Fibroblast of upper back skin (primary cell): ENCODE measurements around the gene ABHD17A.

Experiments used
- DNase-seq: peaks from one replicate; pipeline ENCODE4 v3.0.0-alpha.2; 2013

ABHD17A gene

DNA sequence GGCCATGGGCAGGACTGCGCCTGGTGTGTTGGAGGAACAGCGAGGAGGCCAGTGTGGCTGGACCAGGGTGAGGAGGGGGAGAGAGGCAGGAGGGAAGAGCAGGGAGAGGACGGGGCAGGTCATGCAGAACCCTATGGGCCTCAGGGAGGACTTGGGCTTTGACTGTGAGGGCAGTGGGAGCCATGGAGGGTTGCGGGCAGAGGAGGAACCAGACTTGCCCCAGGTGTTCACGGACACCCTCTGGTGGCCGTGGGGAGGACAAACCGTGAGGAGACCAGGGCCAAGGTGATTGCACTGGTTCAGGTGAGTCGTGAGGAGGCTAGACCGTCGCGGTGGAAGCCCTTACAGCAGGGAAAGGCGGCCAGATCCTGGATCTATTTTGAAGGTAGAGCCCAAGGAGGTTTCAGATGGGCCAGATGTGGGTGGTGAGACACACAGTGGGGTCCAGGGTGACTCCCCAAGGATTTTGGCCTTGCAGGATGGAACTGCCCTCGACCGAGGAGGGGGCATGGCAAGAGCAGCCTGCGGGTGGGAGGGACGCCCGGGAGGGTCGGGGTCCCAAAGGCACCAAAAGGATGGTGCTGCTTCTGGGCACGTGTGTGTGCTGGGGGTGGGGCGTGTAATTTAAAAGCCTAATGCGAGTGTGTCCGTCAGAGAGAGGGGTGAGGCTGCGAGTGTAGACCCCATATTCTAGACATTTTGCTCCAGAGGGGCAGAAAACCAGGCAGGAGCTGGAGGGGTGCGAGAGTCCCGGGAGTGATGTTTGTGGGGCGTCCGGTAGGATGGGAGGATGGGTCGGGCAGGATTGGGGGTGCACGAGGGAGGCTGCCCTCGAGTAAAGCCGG is 34.3 kb downstream of the ABHD17A start:
- DNase-seq: no peak

DNA sequence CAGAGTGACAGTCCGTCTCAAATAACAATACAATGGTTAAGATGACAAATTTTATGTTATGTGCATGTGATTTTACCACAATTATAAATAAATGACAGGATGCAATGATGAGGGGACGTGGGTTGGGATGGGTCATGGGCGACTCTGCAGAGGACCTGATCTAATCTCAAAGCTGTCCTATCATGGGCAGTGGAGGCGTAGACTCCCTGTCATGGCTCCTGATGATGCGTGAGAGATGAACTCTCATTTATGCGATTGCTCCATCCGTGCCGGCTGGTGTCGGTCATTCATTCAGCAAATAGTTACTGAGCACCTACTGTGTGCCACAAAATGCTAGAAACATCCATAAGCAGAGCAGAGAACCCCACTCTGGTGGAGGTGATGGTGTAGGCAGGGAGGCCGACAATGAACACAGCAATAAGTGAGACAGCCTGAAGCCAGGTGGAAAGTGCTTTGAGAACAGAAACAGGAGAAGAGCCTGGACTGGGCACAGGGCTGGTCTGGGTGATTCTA is 35.4 kb downstream of the ABHD17A start:
- DNase-seq: no peak

DNA sequence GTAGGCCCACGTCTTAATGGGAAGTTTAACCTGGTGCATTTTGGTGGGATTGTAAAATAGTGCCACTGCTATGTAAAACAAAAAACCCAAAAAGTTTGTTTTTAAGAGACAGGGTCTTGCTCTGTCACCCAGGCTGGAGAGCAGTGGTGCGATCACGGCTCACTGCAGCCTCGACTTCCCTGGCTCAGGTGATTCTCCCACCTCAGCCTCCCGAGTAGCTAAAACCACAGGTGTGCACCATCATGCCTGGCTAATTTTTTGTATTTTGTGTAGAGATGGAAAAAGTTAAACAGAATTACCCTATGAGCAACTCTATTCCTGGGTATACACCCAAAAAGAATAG is 36.2 kb downstream of the ABHD17A start:
- no peak for DNase-seq

DNA sequence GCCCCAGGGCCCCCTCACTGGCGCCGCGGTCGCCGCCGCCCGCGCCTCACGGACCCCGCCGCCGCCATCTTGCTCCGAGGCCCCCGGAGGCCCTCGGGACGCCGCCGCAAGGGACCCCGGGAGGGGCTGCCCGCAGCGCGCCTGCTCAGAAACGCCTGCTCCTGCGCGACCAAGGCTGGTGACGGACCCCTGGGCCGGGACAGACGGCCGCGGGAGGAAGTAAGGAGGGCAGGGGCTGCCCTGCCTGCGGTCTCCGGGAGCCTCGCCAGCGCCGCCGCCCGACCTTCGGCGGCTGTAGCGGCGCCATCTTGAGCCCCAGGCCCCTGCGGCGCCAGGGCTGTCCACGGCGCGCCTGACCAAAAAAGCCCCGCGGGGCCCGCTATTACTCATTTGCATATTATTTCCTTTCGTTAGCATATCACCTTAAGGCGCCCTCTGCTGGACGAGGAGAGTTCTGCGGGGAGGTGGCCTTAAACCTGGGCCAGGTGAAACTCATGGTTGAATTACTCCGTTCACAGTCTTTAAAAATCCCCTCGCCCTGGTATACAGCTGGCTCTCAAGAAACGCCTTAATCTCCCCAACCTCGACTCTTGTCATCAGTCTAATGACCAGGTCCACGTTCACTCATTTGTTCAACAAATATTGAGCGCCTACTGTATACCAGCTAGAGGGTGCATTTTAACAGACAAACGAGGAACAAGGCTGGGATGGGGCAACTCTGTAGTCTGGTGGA is 36.7 kb downstream of the ABHD17A start, which contains the start of gene REXO1:
Gene REXO1 (minus strand): TSS at position 85 of the 733 bp plus-strand sequence. CDS start 125 bp downstream, outside the sequence.
- peak; percentile 93 for DNase-seq

DNA sequence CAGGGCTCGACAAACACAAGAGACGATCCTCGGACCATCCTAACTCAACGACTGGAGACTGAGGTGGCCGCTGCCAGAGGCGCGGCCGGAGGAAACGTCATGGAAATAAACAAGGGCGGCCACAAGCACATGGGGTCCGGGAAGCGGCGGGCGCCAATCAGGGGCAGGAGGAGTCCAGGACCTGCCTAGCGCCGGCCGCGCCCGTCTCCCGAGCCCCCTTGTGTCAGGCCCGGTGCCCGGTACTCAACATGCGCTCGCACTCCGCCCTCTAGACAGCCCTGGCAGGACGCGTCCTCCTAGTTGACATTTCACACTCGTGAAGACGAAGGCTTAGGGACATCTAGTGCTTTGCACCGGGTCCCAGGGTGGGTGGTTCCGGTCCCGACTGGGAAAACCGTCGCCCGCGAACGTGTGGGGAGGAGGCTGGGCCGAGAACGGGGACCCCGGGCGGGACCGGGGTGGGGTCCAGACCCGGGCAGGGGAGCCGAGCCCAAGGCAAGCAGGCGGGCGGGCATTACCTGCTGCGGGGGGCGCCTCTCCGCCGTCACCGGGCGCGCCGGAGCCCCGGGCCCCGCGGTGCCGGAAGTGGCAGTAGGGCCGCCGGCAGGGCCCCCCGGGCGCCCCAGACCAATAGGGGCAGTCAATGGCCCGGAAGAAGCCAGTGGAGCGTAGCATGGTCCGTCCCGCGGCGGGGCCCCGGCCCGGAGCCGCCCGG is 37.5 kb downstream of the ABHD17A start:
- DNase-seq: no peak

DNA sequence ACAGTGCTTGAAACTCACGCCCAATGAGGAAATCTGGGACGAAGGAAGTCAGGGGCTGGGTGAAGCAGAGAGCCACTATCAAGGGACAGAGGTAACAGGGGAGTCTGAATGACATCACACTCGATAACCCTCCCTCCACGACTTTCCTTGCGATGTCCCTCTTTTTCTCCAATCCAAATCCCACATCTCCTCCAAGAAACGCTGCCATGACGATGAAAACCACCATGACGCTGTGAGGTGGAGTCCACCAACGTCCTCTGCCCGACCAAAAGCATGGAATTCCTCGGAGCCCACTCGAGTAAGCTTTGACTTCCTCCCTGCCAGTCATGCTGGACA is 38.0 kb downstream of the ABHD17A start:
- DNase-seq: no peak

DNA sequence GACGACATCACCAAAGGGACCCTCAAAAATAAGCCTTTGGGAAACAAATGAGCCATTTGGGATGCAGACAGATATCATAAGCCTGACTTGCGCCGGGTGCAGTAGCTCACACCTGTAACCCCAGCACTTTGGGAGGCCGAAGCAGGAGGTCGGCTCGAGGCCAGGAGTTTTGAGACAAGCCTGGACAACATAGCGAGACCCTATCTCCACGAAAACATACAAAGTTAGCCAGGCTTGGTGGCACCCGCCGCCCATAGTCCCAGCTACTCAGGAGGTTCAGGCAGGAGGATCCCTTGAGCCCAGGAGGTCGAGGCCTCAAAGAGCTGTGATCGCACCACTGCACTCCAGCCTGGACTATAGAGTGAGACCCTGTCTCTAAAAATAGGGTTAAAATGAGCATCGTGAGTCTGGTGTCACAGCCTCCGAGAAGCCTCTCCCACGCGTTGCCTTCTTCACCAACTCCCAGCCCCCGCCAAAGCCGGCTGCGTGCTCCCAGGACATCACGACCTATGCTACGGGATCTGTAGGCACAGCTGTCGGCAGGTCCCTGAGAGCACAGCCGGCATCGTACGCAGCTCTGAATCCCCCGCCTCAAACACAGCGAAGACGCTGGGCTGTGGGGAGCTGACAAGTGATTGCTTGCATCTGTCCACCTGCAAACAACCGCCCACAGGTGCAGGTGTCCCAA is 38.6 kb downstream of the ABHD17A start:
- DNase-seq: no peak

DNA sequence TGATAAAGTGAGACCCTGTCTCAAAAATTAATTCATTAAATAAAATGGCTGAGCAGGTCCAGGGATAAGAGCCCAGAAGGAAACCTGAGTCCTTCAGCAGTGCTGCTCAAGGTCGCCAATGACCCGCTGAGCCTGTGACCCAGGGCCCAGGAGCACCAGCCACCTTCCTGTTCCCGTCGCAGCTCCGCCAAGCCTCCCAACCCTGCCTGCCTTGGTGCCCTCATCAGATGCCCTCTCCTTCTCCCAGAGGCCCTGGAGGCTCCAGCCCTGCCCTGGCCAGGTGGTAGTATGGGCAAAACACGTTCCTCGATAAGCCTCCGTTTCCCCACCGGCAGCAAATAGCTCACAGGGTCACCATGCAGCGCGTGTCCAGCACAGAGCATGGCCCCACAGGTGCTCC is 39.7 kb downstream of the ABHD17A start:
- no peak for DNase-seq

DNA sequence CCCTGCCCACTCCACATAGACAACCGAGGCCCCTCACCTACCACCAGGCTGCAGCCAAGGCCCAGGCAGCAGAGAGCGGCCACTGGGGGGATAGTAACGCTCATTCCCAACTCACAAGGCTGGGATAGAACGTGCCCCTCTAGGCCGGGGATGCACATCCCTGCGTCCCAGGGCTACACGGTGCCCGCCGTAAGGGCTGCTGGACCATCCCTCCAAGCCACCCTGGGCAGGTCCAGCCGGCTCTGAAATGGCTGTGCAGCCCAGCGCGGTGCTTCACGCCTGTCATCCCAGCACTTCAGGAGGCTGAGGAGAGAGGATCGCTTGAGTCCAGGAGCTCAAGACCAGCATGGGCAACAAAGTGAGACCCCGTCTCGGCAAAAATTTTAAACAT is 40.2 kb downstream of the ABHD17A start:
- no peak for DNase-seq

DNA sequence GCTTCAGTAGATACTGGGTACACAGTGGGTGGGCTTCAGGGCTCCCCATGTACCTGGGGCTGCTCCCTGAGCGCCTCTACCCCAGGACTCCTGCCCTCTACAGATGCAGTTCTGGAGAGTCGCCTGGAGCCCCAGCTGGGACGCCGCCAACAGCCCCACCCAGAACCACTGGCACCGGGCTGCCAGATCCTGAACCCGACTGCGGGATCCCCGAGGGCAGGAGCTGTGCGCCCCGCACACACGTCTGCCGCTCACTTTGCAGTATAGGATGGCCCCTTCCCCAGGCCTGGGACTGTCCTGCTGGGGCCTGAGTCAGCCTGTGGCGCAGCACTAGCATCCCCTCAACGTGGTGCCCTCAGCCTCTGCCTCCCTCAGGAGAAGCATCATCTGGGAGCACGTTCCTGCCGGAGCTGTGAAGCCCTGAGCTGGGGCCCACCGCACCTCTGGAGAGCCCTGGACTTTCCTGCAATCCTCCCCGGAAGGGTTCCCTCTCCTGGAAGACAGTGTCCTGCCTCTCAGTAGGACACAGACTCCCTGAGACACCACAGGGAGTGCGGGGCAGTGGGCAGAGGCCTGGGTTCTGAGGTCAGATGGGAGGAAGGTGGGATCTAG is 40.7 kb downstream of the ABHD17A start:
- DNase-seq: no peak

DNA sequence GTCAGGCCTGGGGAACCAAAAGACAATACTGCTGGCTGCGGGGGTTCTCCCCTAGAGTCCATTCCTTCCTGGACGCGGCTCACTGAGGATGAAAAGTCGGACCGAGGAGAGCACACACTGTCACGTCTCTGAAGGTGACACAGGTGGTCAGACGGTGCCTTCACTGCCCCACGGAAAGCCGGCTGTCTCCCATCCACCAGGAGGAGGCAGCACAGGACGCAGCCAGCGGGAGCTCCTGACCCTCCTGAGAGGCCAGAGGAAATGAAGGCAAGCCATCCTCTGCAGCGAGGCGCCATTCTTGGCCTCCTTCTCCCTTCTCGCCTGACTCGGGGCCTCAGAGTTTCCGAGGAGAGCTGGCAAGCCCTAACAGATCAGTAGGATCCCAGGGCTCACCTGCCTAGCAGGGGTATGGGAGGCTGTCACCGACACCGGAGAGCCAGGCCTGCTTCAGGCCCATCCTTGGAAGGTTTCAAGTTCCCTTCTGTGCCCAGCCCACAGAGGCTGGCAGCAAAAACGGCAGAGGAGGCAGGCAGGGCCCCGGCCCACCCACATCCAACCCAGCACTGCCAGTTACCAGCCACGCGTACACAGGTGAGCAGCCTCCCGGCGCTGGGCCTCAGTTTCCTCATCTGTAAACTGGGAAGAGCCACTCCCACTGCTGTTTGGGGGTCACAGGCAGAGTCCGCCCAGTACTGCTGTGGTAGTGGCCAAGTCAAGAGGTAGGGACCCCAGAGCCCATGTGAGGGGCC is 41.5 kb downstream of the ABHD17A start:
- no peak for DNase-seq

DNA sequence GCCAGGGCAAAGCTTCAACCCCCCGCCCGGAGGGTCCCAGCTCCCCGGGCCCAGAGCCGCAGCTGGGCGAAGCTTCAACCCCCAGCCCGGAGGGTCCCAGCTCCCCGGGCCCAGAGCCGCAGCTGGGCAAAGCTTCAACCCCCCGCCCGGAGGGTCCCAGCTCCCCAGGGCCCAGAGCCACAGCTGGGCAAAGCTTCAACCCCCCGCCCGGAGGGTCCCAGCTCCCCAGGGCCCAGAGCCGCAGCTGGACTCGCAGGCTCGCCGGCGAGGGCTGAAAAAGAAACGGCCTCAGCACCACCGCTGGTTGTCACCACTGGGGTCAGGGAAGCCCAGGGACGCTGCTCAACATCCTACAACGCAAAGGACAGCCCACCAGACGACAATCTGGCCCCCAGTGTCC is 42.2 kb downstream of the ABHD17A start:
- no peak for DNase-seq

DNA sequence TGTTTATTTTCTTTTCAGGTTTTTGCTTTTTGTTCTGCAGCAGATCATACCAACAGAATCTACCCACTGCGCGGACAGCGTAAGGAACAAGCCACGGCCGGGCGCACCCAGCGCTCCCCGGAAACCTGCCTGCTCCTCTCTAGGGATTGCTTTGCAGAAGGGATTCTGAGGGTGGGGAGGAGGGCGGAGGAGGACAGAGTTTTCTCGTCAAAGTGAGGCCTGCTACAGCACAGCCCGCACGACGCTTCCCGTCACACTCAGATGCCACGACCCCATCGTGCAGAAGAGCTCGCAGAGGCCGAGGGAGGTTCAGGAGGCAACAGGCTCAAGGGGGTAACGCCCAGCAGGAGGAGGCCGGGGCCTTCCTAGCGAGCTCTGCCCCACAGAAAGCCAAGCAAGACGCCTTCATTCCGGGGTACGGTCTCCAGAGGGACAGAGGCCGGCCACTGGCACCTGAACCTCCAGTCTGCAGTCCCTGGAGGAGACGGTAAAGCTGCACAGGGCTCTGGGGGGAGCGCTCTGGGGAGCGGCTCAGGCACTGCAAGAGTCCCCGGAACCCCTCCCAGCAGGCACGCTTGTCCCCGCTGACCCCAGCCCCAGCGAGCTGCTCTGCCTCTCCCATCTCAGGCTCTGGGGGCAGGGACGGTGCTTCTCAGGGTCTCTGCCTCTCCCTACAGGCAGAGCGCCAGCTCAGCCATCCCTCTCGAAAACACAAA is 43.9 kb downstream of the ABHD17A start:
- DNase-seq: no peak

DNA sequence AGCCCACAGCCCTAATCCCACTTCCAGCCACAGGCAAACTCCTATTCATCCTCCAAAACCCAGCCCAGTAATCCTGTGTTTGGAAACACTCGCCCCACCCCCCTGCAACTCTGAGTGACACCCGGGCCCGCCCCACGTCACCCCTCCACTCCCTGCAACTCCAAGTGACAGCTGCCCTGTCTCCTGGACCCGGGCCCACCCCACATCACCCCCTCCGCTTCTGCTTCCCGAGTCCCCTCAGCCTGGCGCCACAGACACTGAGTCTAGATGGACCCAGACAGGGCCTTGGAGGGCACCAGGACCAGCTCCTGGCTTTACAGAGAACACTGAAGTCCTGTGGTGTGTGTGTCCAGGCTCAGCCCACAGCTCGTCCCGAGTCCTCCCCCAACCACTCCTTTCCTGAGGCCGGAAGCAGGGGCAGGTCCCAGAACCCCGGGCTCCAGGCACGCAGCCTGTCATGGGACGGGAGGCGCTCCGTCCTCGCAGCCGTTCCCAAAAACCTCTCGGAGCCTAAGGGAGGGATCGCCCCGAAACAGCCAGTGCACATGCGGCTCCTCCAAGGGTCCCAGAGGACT is 44.7 kb downstream of the ABHD17A start:
- no peak for DNase-seq

DNA sequence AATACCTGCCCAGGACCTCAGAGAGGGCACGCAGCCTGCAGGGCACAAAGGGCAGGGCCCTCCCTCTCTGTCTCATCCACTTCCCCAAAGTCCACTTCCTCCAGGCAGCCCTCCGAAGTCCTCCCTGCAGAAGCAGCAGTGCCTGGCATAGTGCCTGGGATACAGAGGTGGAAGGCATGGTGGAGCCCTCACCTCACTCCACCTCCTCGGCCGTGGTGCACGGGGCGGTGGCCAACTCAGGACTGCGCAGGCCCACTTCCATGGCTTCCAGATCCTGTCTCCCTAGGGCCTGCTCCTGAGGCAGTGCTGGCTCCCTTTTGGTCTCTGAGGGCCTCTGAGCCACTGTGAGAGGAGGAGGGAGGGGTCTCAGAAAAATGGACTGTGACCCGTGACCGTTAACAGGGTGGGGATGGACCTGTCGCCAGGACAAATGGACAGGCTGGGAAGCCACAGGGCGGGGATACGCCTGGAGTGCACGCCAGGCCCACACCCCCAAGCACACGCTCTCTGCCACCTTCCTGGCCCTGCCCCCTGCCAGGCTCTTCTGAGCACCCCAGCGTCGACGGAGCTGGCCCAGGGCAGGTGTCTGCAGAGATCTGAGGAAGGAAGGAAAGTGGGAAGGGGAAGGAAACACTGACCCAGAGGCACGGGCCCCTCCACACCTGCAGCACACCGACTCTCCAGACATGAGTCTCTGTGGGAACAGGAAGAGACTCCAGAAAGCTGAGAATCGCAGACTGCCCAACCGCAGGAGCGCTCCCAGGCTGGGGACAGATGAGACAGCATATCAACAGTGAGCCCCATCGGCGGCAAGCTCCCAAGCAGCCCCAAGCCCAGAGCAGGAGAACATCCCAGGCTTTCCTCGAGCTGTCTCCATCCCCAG is 45.4 kb downstream of the ABHD17A start:
- no peak for DNase-seq

DNA sequence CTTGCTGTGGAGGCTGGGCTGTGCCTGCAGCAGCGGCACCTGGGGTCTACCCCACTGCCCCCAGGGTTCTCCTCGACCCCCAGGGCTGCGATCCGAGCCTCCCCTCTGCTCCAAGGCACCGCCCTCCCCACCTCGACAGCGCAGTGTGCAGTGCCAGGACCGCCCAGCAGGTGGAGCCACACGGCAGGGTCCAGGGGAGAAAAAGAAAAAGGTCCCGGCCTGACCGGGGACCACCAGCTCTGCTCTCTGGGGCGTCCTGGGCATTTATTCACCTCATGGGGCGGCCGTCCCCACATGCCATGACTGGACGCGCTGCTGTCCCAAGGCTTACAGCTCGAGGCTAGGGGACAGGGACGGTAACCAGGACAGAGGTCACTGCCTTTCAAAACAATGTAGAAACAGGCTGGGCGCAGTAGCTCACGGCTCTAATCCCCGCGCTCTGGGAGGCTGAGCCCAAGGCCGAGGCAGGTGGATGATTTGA is 47.6 kb downstream of the ABHD17A start:
- peak; percentile 22 for DNase-seq

DNA sequence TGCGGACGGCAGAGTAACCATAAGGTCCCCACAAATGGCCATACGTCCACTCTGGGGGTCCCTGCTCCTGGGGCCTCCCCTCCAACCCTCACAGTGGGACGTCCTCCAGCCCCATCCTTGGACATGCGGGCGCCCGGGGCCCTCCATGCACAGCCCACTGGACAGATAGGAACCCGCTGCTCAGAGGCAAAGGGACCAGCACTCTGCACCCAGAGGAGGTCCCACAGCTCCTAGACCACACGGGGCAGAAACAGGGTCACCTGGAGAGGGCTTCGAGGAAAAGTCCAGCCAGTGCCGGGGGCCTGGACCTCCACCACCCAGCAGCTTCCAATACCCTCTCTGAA is 48.1 kb downstream of the ABHD17A start:
- no peak for DNase-seq

DNA sequence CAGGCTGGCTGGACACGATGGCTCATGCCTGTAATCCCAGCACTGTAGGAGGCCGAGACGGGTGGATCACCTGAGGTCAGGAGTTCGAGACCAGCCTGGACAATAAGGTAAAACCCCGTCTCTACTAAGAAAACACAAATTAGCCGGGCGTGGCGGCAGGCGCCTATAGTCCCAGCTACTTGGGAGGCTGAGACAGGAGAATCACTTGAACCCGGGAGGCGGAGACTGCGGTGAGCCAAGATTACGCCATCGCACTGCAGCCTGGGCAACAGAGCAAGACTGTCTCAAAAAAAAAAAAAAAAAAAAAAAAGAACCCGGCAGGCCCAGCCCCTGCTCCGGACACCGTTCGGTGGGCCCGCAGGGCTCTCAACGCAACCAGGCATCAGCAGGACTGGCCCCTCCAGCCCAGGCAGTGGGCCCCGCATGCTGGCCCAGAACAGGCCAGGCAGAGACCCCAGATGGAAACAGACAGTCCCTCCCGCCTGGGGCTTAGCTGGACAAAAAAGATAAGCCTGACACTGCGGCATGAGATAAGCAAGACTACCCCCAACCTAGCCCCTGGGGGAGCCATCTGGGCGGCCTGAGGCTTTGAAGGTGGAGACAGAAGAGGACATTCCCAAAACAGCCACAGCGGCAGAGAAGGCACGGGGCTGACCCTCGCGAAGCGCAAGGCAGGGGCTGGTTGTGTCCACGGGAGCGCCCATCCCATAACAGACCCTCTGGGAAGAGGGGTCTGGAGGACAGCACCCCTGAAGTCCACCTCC is 48.7 kb downstream of the ABHD17A start:
- no peak for DNase-seq

DNA sequence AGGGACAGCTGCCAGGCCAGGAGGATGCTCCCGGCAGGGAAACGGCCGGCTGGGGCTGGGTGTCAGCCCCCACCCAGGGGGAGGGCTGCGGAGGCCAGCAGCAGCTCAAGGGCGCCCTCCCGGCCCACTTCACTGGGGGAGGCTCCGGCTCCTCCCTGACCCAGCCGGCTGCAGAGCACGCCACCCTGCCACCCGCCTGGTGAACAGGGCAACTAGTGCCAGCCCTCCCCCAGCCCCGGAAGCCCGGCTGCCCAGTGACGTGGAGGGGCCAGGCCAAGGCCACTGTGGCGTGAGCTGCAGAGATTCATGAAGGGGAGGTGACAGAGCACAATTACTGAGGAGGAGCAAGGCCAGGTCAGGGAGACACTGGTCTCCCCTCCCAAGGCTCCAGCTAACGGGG is 51.8 kb downstream of the ABHD17A start:
- DNase-seq: no peak
